Activated CD8-positive, alpha-beta T cell treated with anti-CD3 and anti-CD28 coated beads for 36 hours (primary cell): ENCODE results near the gene ELAVL3. TPM values are rescaled to one million over a fixed set of nuclear protein-coding genes. Genes with fewer than 3 reads are reported as not detected.
A peak's percentile ranks its signal among the peaks of the same experiment; 100 is the strongest.

ENCODE experiments used
- ATAC-seq: fragments of 200-7000 bp; cut with Tn5 transposase; one replicate; pipeline ENCODE4 v1.10.0; 2021; ENCODE audit warnings: mild to moderate bottlenecking, moderate library complexity
- CTCF ChIA-PET: fragments of 350-600 bp; sonication (Branson Sonifier 250); formaldehyde crosslinking; loops from one replicate; lab custom pipeline; 2021; ENCODE audit warnings: antibody characterized with exemption; lab: Charles Lee
- POLR2A ChIA-PET: fragments of 350-600 bp; sonication (Branson Sonifier 250); formaldehyde crosslinking; loops from one replicate; lab custom pipeline; 2021; ENCODE audit warnings: antibody characterized with exemption; lab: Charles Lee
- DNase-seq: peaks from one replicate; pipeline ENCODE4 v3.0.0-alpha.2; 2020
- H3K27ac Mint-ChIP-seq: one replicate; pipeline ENCODE4 v1.8.0; 2021; ENCODE audit warnings: mild to moderate bottlenecking, mixed read lengths
- H3K27me3 Mint-ChIP-seq: one replicate; pipeline ENCODE4 v1.8.0; 2021; ENCODE audit warnings: mixed read lengths
- H3K36me3 Mint-ChIP-seq: one replicate; pipeline ENCODE4 v1.8.0; 2021; ENCODE audit warnings: low read depth, mixed read lengths
- H3K4me1 Mint-ChIP-seq: one replicate; pipeline ENCODE4 v1.8.0; 2021; ENCODE audit warnings: low read depth, mixed read lengths
- H3K4me3 Mint-ChIP-seq: one replicate; pipeline ENCODE4 v1.8.0; 2021; ENCODE audit warnings: mild to moderate bottlenecking, moderate library complexity, mixed read lengths
- H3K9me3 Mint-ChIP-seq: one replicate; pipeline ENCODE4 v1.8.0; 2021; ENCODE audit warnings: mixed read lengths
- intact Hi-C: fragments of 100-400 bp; cut with micrococcal nuclease; formaldehyde crosslinking; loops from one replicate; pipeline ENCODE4 v1.10.0; 2022
- total RNA-seq, 2 experiments: library from RNA; stranded (reverse); gene quantifications; one replicate each; pipeline ENCODE4 v1.2.3, GENCODE V29; 2021
- TF ChIP-seq, protein P1 (sequence below): fragments of 200-600 bp; IDR thresholded peaks from one replicate; pipeline ENCODE4 v1.8.0; 2022; ENCODE audit warnings: antibody characterized with exemption, mild to moderate bottlenecking

ELAVL3 gene
- not detected for total RNA-seq

DNA sequence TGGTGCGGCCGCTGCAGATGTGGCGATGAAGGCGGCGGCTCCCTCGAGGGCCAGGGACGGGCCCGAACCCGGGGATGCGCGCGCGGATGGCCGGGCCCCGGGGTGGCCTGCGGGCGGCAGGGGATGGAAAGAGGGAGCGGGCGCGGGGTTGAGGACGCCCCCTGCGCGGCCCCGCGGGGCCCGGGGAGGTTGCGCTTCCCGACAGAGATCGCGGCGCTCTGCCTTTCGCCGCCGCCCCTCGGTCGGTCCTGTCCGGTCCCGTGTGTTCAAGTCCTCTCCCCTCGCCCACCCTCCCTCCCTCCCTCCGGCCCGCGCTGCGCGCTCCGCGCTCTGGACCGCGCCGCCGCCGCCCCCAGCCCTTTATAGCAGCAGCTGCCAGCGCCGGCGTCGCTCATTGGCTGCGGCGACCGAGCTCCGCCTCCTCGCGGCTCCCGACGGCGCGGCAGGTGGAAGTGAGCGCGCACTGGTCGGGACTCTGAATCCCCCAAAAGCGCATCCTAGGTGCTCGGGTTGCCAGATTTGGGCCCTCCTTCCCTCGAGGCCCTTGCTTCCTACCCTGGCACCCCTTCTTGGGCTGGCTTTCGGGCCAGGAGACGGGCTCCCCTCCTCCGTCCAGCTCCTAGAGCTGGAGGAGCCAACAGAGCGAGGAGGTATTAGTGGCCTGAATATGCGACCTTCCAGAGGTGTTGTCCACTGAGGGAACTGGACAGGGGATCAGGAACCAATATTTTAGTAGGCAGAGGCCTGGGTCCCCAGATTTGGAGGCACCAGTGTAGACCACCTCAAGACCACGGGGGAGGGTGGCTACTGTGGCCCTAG lies at the start of gene ELAVL3:
Gene ELAVL3 (minus strand): TSS at position 332 of the 819 bp plus-strand sequence. CDS start 438 bp downstream, outside the sequence.
- Mint-ChIP-seq H3K27me3 (peaks cover 26% of the 10 kb centered on the region), H3K4me3 (peak within 1 kb of the TSS; percentile 70), H3K9me3 (no peaks in the 10 kb centered on the region), H3K4me1 (peaks cover 18% of the 10 kb centered on the region), H3K36me3 (peaks cover 8% of the 10 kb centered on the region), H3K27ac (peak within 1 kb of the TSS; percentile 63)
- ATAC-seq: no peak
- intact Hi-C loops: no loop called here
- ChIA-PET POLR2A (interaction anchor here (1.0 kb wide), 1 partner anchor 134 kb away, joined by 3 read pairs; the partner anchor contains the start of gene CCDC159), CTCF (interaction anchor here (2.1 to 3.4 kb wide), 4 partner anchors 48 to 237 kb away, joined by 6 to 38 read pairs (median 19); partner anchors contain the start of genes ECSIT and SWSAP1)
- TF ChIP-seq, protein P1, sequence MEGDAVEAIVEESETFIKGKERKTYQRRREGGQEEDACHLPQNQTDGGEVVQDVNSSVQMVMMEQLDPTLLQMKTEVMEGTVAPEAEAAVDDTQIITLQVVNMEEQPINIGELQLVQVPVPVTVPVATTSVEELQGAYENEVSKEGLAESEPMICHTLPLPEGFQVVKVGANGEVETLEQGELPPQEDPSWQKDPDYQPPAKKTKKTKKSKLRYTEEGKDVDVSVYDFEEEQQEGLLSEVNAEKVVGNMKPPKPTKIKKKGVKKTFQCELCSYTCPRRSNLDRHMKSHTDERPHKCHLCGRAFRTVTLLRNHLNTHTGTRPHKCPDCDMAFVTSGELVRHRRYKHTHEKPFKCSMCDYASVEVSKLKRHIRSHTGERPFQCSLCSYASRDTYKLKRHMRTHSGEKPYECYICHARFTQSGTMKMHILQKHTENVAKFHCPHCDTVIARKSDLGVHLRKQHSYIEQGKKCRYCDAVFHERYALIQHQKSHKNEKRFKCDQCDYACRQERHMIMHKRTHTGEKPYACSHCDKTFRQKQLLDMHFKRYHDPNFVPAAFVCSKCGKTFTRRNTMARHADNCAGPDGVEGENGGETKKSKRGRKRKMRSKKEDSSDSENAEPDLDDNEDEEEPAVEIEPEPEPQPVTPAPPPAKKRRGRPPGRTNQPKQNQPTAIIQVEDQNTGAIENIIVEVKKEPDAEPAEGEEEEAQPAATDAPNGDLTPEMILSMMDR: no peak
- DNase-seq: peak; percentile 19

DNA sequence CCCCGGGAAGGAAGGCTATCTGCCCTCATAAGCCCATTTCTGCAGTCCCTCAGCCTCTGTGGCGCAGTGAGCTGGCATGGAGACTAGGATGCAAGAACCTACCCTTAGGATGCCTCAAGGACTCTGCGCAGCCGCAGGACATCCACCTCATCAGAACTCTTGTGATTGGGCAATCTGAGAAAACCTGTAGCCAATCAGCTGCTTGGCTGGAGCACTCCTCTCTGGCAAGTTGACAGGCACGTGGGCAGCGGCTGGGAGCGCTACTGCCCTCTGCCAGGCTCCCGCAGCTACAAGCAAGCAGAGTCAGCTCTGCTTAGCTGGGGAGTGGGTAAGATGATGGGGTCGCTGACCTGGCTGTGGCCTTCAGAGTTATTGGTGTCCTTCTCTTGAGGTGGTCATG lies 49.6 kb upstream of the ELAVL3 start:
- TF ChIP-seq, protein P1: no peak
- H3K36me3 Mint-ChIP-seq: peaks cover 5% of the 10 kb centered on the region
- H3K27ac Mint-ChIP-seq: no peak overlapping the region
- H3K27me3 Mint-ChIP-seq: peaks cover 2% of the 10 kb centered on the region
- ChIA-PET CTCF (interaction anchor here (1.9 kb wide), 1 partner anchor 48 kb away, joined by 4 read pairs; no protein-coding TSS in a partner anchor), POLR2A (no interaction called here)
- H3K4me3 Mint-ChIP-seq: no peak overlapping the region
- H3K9me3 Mint-ChIP-seq: no peaks in the 10 kb centered on the region
- intact Hi-C loops: no loop called here
- DNase-seq (peak; percentile 74), ATAC-seq (peak; percentile 6)
- peaks cover 31% of the 10 kb centered on the region for H3K4me1 Mint-ChIP-seq

DNA sequence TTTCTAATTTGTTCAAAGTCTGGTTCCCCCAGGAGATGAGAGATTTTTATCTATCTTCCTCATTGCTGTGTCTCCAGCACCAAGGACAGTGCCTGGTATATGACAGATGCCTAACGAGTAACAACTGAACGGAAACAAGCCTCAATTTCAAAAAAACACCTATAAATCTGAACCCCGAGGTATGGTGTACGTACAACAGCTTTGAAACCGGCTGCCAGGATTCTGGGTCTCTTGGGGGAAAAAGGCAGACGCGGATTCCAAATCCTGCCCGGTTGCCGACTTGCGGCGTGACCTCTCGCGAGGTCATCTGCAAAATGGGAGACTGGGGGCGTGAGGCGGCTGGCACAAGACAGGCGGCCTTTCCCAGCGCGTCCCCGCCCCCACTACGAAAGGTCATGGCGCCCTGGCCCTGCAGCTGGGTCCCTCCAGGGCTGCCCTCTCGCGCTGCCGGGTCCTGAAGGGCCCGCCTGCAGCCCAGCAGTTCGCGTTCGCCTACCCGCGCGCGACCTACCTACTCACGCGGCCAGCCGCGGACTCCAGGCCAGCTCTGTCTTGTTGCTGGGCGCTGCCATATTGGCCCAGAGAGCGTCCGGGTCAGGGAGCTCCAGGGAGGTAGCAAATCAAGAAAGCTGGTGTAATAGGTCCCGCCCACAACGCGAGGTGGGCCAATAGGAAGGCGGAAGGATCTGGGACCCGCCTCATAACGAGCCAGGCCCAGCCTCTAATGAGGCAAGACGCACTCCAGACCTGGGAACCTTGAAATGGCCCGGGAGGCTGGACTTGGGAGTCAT lies 47.9 kb upstream of the ELAVL3 start, which contains the start of gene ECSIT:
Gene ECSIT (minus strand): TSS at position 584 of the 791 bp plus-strand sequence. CDS start 9,964 bp downstream, outside the sequence.
- Mint-ChIP-seq H3K4me3 (peak within 1 kb of the TSS; percentile 97), H3K36me3 (peaks cover 7% of the 10 kb centered on the region), H3K27me3 (no peaks in the 10 kb centered on the region), H3K9me3 (no peaks in the 10 kb centered on the region), H3K27ac (peak within 1 kb of the TSS; percentile 94), H3K4me1 (peaks cover 26% of the 10 kb centered on the region)
- POLR2A ChIA-PET: interaction anchor here (1.0 to 1.6 kb wide), 9 partner anchors 11 to 69 kb away, joined by 3 to 4 read pairs (median 3); partner anchors contain the start of genes ZNF627 and ZNF653
- DNase-seq (peak; percentile 98), ATAC-seq (peak; percentile 98)
- intact Hi-C loops: loop anchor here (5.0 kb wide), 1 partner anchor 69 kb away; the partner anchor contains the start of gene ZNF627
- CTCF ChIA-PET: interaction anchor here (0.9 to 2.0 kb wide), 5 partner anchors 10 to 57 kb away, joined by 3 to 9 read pairs (median 3); partner anchors contain the start of gene CNN1
- TF ChIP-seq, protein P1: no peak

DNA sequence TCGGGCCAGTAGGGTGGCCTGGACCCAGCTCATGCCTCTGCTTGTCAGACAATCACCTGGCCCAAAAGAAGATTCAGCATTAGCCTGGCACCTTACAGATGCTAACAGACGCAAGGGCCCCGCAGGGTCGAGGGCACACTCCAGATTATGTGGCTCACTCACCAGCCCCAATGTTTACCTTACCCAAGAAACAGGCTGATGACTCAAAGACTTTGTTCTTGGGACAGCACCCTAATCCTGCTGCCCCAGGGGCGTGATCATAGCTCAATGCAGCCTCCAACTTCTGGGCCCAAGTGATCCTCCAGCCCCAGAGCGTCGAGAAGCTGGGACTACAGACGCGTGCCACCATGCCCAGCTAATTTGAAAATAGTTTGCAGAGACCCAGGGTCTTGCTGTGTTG lies 38.3 kb upstream of the ELAVL3 start:
- TF ChIP-seq, protein P1: no peak
- peaks cover 19% of the 10 kb centered on the region for H3K36me3 Mint-ChIP-seq
- POLR2A ChIA-PET: interaction anchor here (0.8 kb wide), 1 partner anchor 34 kb away, joined by 3 read pairs; no protein-coding TSS in a partner anchor
- no peak overlapping the region for H3K27ac Mint-ChIP-seq
- peak; percentile 20 for ATAC-seq
- CTCF ChIA-PET: interaction anchor here (1.0 kb wide), 1 partner anchor 17 kb away, joined by 3 read pairs; no protein-coding TSS in a partner anchor
- intact Hi-C loops: no loop called here
- DNase-seq: no peak
- no peaks in the 10 kb centered on the region for H3K27me3 Mint-ChIP-seq
- H3K4me1 Mint-ChIP-seq: peaks cover 2% of the 10 kb centered on the region
- H3K9me3 Mint-ChIP-seq: no peaks in the 10 kb centered on the region
- no peak overlapping the region for H3K4me3 Mint-ChIP-seq
